Smooth muscle cell (in vitro differentiated cells): ENCODE results near the gene PTPRN2. TPM values are rescaled to one million over a fixed set of nuclear protein-coding genes. Genes with fewer than 3 reads are reported as not detected.

ENCODE experiments used
- DNase-seq: peaks from one replicate; lab custom pipeline; 2025; ENCODE audit not compliant: unreplicated experiment; lab: John Stamatoyannopoulos, UW
- H2AFZ ChIP-seq: fragments of 200-600 bp; sonication (generic); 2 replicates; pipeline ENCODE4 v1.6.0; 2016; ENCODE audit warnings: antibody characterized with exemption, low read depth, mild to moderate bottlenecking
- H3F3A ChIP-seq: fragments of 200-600 bp; sonication (generic); 2 replicates; pipeline ENCODE4 v1.6.0; 2017; ENCODE audit warnings: antibody characterized with exemption, low read depth
- H3K27ac ChIP-seq: fragments of 200-600 bp; sonication (generic); 2 replicates; pipeline ENCODE4 v1.5.1; 2016; ENCODE audit warnings: low read depth, mild to moderate bottlenecking
- H3K27me3 ChIP-seq: fragments of 200-600 bp; sonication (generic); 2 replicates; pipeline ENCODE4 v1.6.1; 2016; ENCODE audit warnings: low read depth, mild to moderate bottlenecking
- H3K36me3 ChIP-seq: fragments of 200-600 bp; sonication (generic); 2 replicates; pipeline ENCODE4 v1.5.1; 2016; ENCODE audit warnings: low read depth
- H3K4me1 ChIP-seq: fragments of 200-600 bp; sonication (generic); 2 replicates; pipeline ENCODE4 v1.5.1; 2016; ENCODE audit warnings: low read depth
- H3K4me2 ChIP-seq: fragments of 200-600 bp; sonication (generic); 2 replicates; pipeline ENCODE4 v1.6.0; 2016; ENCODE audit warnings: mild to moderate bottlenecking
- H3K4me3 ChIP-seq: fragments of 200-600 bp; sonication (generic); 2 replicates; pipeline ENCODE4 v1.5.1; 2016; ENCODE audit warnings: mild to moderate bottlenecking
- H3K79me2 ChIP-seq: fragments of 200-600 bp; sonication (generic); 2 replicates; pipeline ENCODE4 v1.6.0; 2016; ENCODE audit warnings: low read depth, mild to moderate bottlenecking
- H3K9ac ChIP-seq: fragments of 200-600 bp; sonication (generic); 2 replicates; pipeline ENCODE4 v1.6.0; 2016; ENCODE audit warnings: low read depth
- H3K9me3 ChIP-seq: fragments of 200-600 bp; sonication (generic); replicated peaks from 2 replicates; pipeline ENCODE4 v1.5.1; 2016; ENCODE audit warnings: low read depth
- H4K20me1 ChIP-seq: fragments of 200-600 bp; sonication (generic); 2 replicates; pipeline ENCODE4 v1.6.0; 2016; ENCODE audit warnings: low read depth
- CTCF ChIP-seq: fragments of 200-600 bp; sonication (generic); IDR thresholded peaks from 2 replicates; pipeline ENCODE4 v1.5.1; 2017; ENCODE audit warnings: borderline replicate concordance, mild to moderate bottlenecking, antibody characterized with exemption; ENCODE audit not compliant: insufficient read depth, poor library complexity, severe bottlenecking
- WGBS: methylation state at CpG from one replicate; pipeline ENCODE4 v1.1.7; 2016; ENCODE audit warnings: low lambda C conversion rate; 5-methylcytosine and 5-hydroxymethylcytosine counted together
- polyA plus RNA-seq: library from polyadenylated mRNA; unstranded; fragments of >200 nt; fragmentation: Nextera tagmentation; extraction: Ambion mirVana; gene quantifications from 2 replicates; pipeline ENCODE4 v1.2.1, GENCODE V29; 2016
- total RNA-seq: library from RNA; depleted of rRNA; stranded (reverse); fragments of >200 nt; gene quantifications from 2 replicates; pipeline ENCODE4 v1.2.3, GENCODE V29; 2014

Gene PTPRN2
- total and polyA plus RNA-seq, 2 experiments from 2014 or later: 0.09 to 0.87 TPM

DNA sequence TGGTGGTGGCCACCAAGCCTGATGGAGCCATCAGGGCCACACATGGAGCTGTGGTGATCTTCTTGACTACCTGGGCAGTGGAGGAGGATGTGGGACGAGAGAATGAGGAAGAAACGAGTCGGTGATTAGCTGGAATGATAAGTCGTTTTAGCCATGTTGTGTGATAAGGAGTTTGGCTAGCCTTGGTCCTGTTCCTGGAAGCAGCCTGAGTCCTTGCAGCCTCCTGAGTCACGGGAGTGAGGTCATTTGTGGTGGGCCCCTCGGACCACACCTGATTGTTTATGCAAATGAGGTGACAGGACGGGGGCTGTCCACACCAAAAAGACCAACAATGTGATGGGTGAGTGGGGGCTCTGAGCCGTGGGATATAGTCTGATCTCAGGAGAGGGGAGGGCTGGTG is 554.4 kb downstream of the PTPRN2 start:
- Histone ChIP-seq H3K79me2 (no peaks in the 10 kb centered on the region), H3K9me3 (no peaks in the 10 kb centered on the region), H3F3A (no peaks in the 10 kb centered on the region), H3K4me2 (no peak overlapping the region), H4K20me1 (no peaks in the 10 kb centered on the region), H3K4me3 (no peak overlapping the region), H3K4me1 (peaks cover 16% of the 10 kb centered on the region), H3K36me3 (no peaks in the 10 kb centered on the region), H3K27me3 (no peaks in the 10 kb centered on the region), H3K27ac (no peak overlapping the region), H3K9ac (no peak overlapping the region), H2AFZ (no peak overlapping the region)
- no peak for TF ChIP-seq CTCF
- DNase-seq: no peak
- WGBS: 76% methylated on average over 8 of the region's 8 CpGs

GRCh38 chr7:158032561-158033115 is 555.0 kb downstream of the PTPRN2 start:
- no peak overlapping the region for H3K27ac ChIP-seq
- no peaks in the 10 kb centered on the region for H3K9me3 ChIP-seq
- no peak for DNase-seq
- H4K20me1 ChIP-seq: no peaks in the 10 kb centered on the region
- H3K9ac ChIP-seq: no peak overlapping the region
- WGBS: 85% methylated on average over 11 of the region's 11 CpGs
- H3K4me1 ChIP-seq: peaks cover 16% of the 10 kb centered on the region
- H3K79me2 ChIP-seq: no peaks in the 10 kb centered on the region
- H3K36me3 ChIP-seq: no peaks in the 10 kb centered on the region
- H3K4me3 ChIP-seq: no peak overlapping the region
- no peaks in the 10 kb centered on the region for H3F3A ChIP-seq
- no peaks in the 10 kb centered on the region for H3K27me3 ChIP-seq
- no peak overlapping the region for H3K4me2 ChIP-seq
- no peak overlapping the region for H2AFZ ChIP-seq
- TF ChIP-seq CTCF: no peak

GRCh38 chr7:158031867-158032308 is 555.7 kb downstream of the PTPRN2 start:
- Histone ChIP-seq H3K79me2 (no peaks in the 10 kb centered on the region), H3K27me3 (no peaks in the 10 kb centered on the region), H3K9ac (no peak overlapping the region), H3F3A (no peaks in the 10 kb centered on the region), H3K36me3 (no peaks in the 10 kb centered on the region), H3K4me1 (peaks cover 16% of the 10 kb centered on the region), H2AFZ (no peak overlapping the region), H3K9me3 (no peaks in the 10 kb centered on the region), H3K27ac (no peak overlapping the region), H4K20me1 (no peaks in the 10 kb centered on the region), H3K4me2 (no peak overlapping the region), H3K4me3 (no peak overlapping the region)
- no peak for TF ChIP-seq CTCF
- DNase-seq: no peak
- WGBS: 88% methylated on average over 13 of the region's 13 CpGs

DNA sequence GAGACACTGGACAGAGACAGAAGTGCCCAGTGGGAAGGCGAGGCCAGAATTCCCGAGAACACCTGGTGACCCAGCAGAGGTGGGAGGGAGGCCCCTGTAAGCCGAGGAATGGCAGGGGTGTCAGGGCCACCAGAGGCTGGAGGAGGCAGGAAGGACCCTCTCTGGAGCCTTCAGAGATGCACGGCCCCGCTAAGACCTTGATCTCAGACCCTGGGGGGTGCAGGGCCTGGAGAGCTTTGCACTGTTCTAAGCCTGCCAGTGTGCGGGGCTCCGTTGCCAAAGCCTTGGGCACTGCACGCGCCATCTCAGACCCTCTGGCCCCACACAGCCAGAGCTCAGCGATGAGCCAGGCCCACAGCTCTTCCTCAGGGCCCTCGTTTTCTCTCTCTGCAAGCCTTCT is 557.1 kb downstream of the PTPRN2 start:
- Histone ChIP-seq H3K27me3 (no peaks in the 10 kb centered on the region), H3K4me2 (no peak overlapping the region), H3K4me1 (peaks cover 16% of the 10 kb centered on the region), H3K79me2 (no peaks in the 10 kb centered on the region), H3K36me3 (no peaks in the 10 kb centered on the region), H2AFZ (no peak overlapping the region), H3K9ac (no peak overlapping the region), H3F3A (no peaks in the 10 kb centered on the region), H4K20me1 (no peaks in the 10 kb centered on the region), H3K4me3 (no peak overlapping the region), H3K9me3 (no peaks in the 10 kb centered on the region), H3K27ac (no peak overlapping the region)
- TF ChIP-seq CTCF: no peak
- no peak for DNase-seq
- 88% methylated on average over 11 of the region's 11 CpGs for WGBS
